ENCODE measurements around the gene PROCA1. TPM values are rescaled to one million over a fixed set of nuclear protein-coding genes. Genes with fewer than 3 reads are reported as not detected.
A peak's percentile ranks its signal among the peaks of the same experiment; 100 is the strongest.

PROCA1 gene
- total RNA-seq, 1 donor from 2014 or later: 12.5 TPM

- no peak overlapping the region for H3K4me3 ChIP-seq
- no peak overlapping the region for H3K27ac ChIP-seq
- H3K9me3 Mint-ChIP-seq: peaks cover 2% of the 10 kb centered on the region
- H3K27me3 Mint-ChIP-seq (ENCODE audit: insufficient read depth, low read depth): peaks cover 4% of the 10 kb centered on the region
- peaks cover 6% of the 10 kb centered on the region for H3K4me1 Mint-ChIP-seq
- no peak overlapping the region for H2AFZ ChIP-seq (replicated peaks)
- peaks cover 28% of the 10 kb centered on the region for H3F3A ChIP-seq (ENCODE audit: low read depth)
- H4K20me1 ChIP-seq (ENCODE audit: low read depth): peaks cover 14% of the 10 kb centered on the region
- no peak overlapping the region for H3K4me3 Mint-ChIP-seq
- H3K4me2 ChIP-seq: no peak overlapping the region
- peaks cover 3% of the 10 kb centered on the region for H3K4me1 ChIP-seq
- H3K9ac ChIP-seq: no peak overlapping the region
- no peaks in the 10 kb centered on the region for H3K36me3 ChIP-seq
- TF ChIP-seq EZH2phosphoT487 (IDR thresholded peaks at IDR 0.05) (no peak), CTCF (IDR thresholded peaks at IDR 0.05) (no peak), EZH2 (IDR thresholded peaks at IDR 0.05) (no peak)
- peaks cover 18% of the 10 kb centered on the region for H3K79me2 ChIP-seq (ENCODE audit: low read depth)
- H3K9me3 ChIP-seq (ENCODE audit: low read depth): no peaks in the 10 kb centered on the region
- H3K36me3 Mint-ChIP-seq: peaks cover 2% of the 10 kb centered on the region
- H3K27ac Mint-ChIP-seq: no peak overlapping the region
- H3K27me3 ChIP-seq: no peaks in the 10 kb centered on the region
- DNase-seq (ENCODE audit: low spot score): no peak
These were observed 29.0 kb upstream of the PROCA1 start for GRCh38 chr17:28740406-28741357.

GRCh38 chr17:28738680-28739384, 27.1 kb upstream of the PROCA1 start:
- Histone ChIP-seq H3K9ac (no peak overlapping the region), H3K4me3 (no peak overlapping the region), H3K36me3 (no peaks in the 10 kb centered on the region), H3K27me3 (no peaks in the 10 kb centered on the region), H3K4me2 (no peak overlapping the region), H3F3A (ENCODE audit: low read depth) (peaks cover 14% of the 10 kb centered on the region), H2AFZ (replicated peaks) (no peak overlapping the region), H3K27ac (no peak overlapping the region), H3K4me1 (no peaks in the 10 kb centered on the region), H4K20me1 (ENCODE audit: low read depth) (no peaks in the 10 kb centered on the region), H3K79me2 (ENCODE audit: low read depth) (no peaks in the 10 kb centered on the region), H3K9me3 (ENCODE audit: low read depth) (no peaks in the 10 kb centered on the region)
- no peak for DNase-seq (ENCODE audit: low spot score)
- Mint-ChIP-seq H3K27me3 (ENCODE audit: insufficient read depth, low read depth) (peaks cover 2% of the 10 kb centered on the region), H3K36me3 (peaks cover 2% of the 10 kb centered on the region), H3K9me3 (peaks cover 2% of the 10 kb centered on the region), H3K27ac (no peak overlapping the region), H3K4me3 (no peak overlapping the region), H3K4me1 (peaks cover 3% of the 10 kb centered on the region)
- TF ChIP-seq EZH2 (IDR thresholded peaks at IDR 0.05) (no peak), CTCF (IDR thresholded peaks at IDR 0.05) (no peak), EZH2phosphoT487 (IDR thresholded peaks at IDR 0.05) (no peak)

- H3K4me3 Mint-ChIP-seq: no peak overlapping the region
- H3K4me1 Mint-ChIP-seq: peaks cover 1% of the 10 kb centered on the region
- H3K9me3 Mint-ChIP-seq: peaks cover 2% of the 10 kb centered on the region
- Histone ChIP-seq H3K9me3 (ENCODE audit: low read depth) (no peaks in the 10 kb centered on the region), H3K36me3 (no peaks in the 10 kb centered on the region), H4K20me1 (ENCODE audit: low read depth) (no peaks in the 10 kb centered on the region), H3K4me1 (no peaks in the 10 kb centered on the region), H3K4me2 (no peak overlapping the region), H3K27ac (no peak overlapping the region), H3K9ac (no peak overlapping the region), H3F3A (ENCODE audit: low read depth) (peaks cover 7% of the 10 kb centered on the region), H2AFZ (replicated peaks) (no peak overlapping the region), H3K79me2 (ENCODE audit: low read depth) (no peaks in the 10 kb centered on the region), H3K27me3 (no peaks in the 10 kb centered on the region), H3K4me3 (no peak overlapping the region)
- H3K27me3 Mint-ChIP-seq (ENCODE audit: insufficient read depth, low read depth): peaks cover under 1% of the 10 kb centered on the region
- H3K27ac Mint-ChIP-seq: peak overlapping the region; percentile 44
- H3K36me3 Mint-ChIP-seq: peaks cover 2% of the 10 kb centered on the region
- TF ChIP-seq EZH2phosphoT487 (IDR thresholded peaks at IDR 0.05) (no peak), EZH2 (IDR thresholded peaks at IDR 0.05) (no peak), CTCF (IDR thresholded peaks at IDR 0.05) (no peak)
- DNase-seq (ENCODE audit: low spot score): no peak
These were observed 26.3 kb upstream of the PROCA1 start for GRCh38 chr17:28737770-28738679.
